ENCODE data around the gene CCSER1.
"Not testable (repeated sequence)": the region's sequence is repeated elsewhere in the genome, so short reads cannot be mapped to it uniquely, and the experiment has no call there.

The CCSER1 gene

GRCh38 chr4:90845777-90846176 is 718.6 kb downstream of the CCSER1 start:
- no peak for DNase-seq

GRCh38 chr4:90852237-90852636 is 725.0 kb downstream of the CCSER1 start:
- no peak for DNase-seq

GRCh38 chr4:90855111-90855510 is 727.9 kb downstream of the CCSER1 start:
- DNase-seq: no peak

- no peak for DNase-seq
Measured at GRCh38 chr4:90857081-90857820, 730.1 kb downstream of the CCSER1 start.

- DNase-seq: no peak
Measured at GRCh38 chr4:90875791-90876190, 748.6 kb downstream of the CCSER1 start.

GRCh38 chr4:90876296-90876695 is 749.1 kb downstream of the CCSER1 start:
- DNase-seq: no peak

GRCh38 chr4:90883519-90883918 is 756.3 kb downstream of the CCSER1 start:
- no peak for DNase-seq

GRCh38 chr4:90888571-90888970 is 761.4 kb downstream of the CCSER1 start:
- DNase-seq: no peak

- no peak for DNase-seq
Measured at GRCh38 chr4:90889171-90889570, 762.0 kb downstream of the CCSER1 start.

GRCh38 chr4:90903413-90903812 is 776.2 kb downstream of the CCSER1 start:
- not testable (repeated sequence) for DNase-seq

GRCh38 chr4:90904021-90904420 is 776.8 kb downstream of the CCSER1 start:
- DNase-seq: no peak

- no peak for DNase-seq
Measured at GRCh38 chr4:90906239-90906638, 779.0 kb downstream of the CCSER1 start.

- DNase-seq: not testable (repeated sequence)
Measured at GRCh38 chr4:90911724-90912434, 784.7 kb downstream of the CCSER1 start.

GRCh38 chr4:90922174-90922573 is 795.0 kb downstream of the CCSER1 start:
- DNase-seq: no peak

- DNase-seq: no peak
Measured at GRCh38 chr4:90926957-90927356, 799.8 kb downstream of the CCSER1 start.

- no peak for DNase-seq
Measured at GRCh38 chr4:90943311-90943710, 816.1 kb downstream of the CCSER1 start.

- no peak for DNase-seq
Measured at GRCh38 chr4:90946945-90947344, 819.8 kb downstream of the CCSER1 start.

- peak; percentile 26 for DNase-seq
Measured at GRCh38 chr4:90950385-90950841, 823.2 kb downstream of the CCSER1 start.

- peak; percentile 3 for DNase-seq
Measured at GRCh38 chr4:90951037-90951436, 823.8 kb downstream of the CCSER1 start.

GRCh38 chr4:90958256-90958895 is 831.2 kb downstream of the CCSER1 start:
- peak; percentile 24 for DNase-seq

GRCh38 chr4:90960433-90960832 is 833.2 kb downstream of the CCSER1 start:
- no peak for DNase-seq

- DNase-seq: no peak
Measured at GRCh38 chr4:90960840-90961239, 833.6 kb downstream of the CCSER1 start.

GRCh38 chr4:90970021-90970420 is 842.8 kb downstream of the CCSER1 start:
- no peak for DNase-seq

GRCh38 chr4:90977726-90978125 is 850.5 kb downstream of the CCSER1 start:
- DNase-seq: no peak
